ENCODE data around the gene AUTS2. TPM values are rescaled to one million over a fixed set of nuclear protein-coding genes. Genes with fewer than 3 reads are reported as not detected.

AUTS2 gene
- total RNA-seq, 1 donor from 2014 or later, result 56.0 TPM

- DNase-seq, result no peak
- intact Hi-C loops (cut with DNase I), result no loop called here
Measured at GRCh38 chr7:69994886-69995542, 396.7 kb downstream of the AUTS2 start.

GRCh38 chr7:69996121-69996520 lies 397.8 kb downstream of the AUTS2 start:
- ATAC-seq (no peak), DNase-seq (no peak)
- H3K4me3 ChIP-seq, result no peak overlapping the region
- no peak for TF ChIP-seq CTCF (IDR thresholded peaks at IDR 0.05)
- H3K4me1 ChIP-seq, result no peaks in the 10 kb centered on the region
- H3K27me3 ChIP-seq, result no peaks in the 10 kb centered on the region
- H3K27ac ChIP-seq, result no peak overlapping the region
- intact Hi-C loops (cut with DNase I), result no loop called here
- no peaks in the 10 kb centered on the region for H3K36me3 ChIP-seq
- H3K9me3 ChIP-seq, result no peaks in the 10 kb centered on the region

More at GRCh38 chr7:69994886-69995542, 396.7 kb downstream of the AUTS2 start:
- no peaks in the 10 kb centered on the region for H3K27me3 ChIP-seq
- ATAC-seq, result no peak
- no peak for TF ChIP-seq CTCF (IDR thresholded peaks at IDR 0.05)
- no peaks in the 10 kb centered on the region for H3K36me3 ChIP-seq
- no peak overlapping the region for H3K4me3 ChIP-seq
- H3K27ac ChIP-seq, result no peak overlapping the region
- no peaks in the 10 kb centered on the region for H3K4me1 ChIP-seq
- H3K9me3 ChIP-seq, result no peaks in the 10 kb centered on the region

GRCh38 chr7:70000737-70001348 lies 402.6 kb downstream of the AUTS2 start:
- ATAC-seq, result no peak
- intact Hi-C loops (cut with DNase I), result no loop called here
- no peaks in the 10 kb centered on the region for H3K4me1 ChIP-seq
- H3K9me3 ChIP-seq, result no peaks in the 10 kb centered on the region
- no peaks in the 10 kb centered on the region for H3K36me3 ChIP-seq
- DNase-seq, result no peak
- no peak overlapping the region for H3K4me3 ChIP-seq
- no peaks in the 10 kb centered on the region for H3K27me3 ChIP-seq
- no peak for TF ChIP-seq CTCF (IDR thresholded peaks at IDR 0.05)
- no peak overlapping the region for H3K27ac ChIP-seq

GRCh38 chr7:70005480-70005879 lies 407.2 kb downstream of the AUTS2 start:
- intact Hi-C loops (cut with DNase I), result no loop called here
- H3K9me3 ChIP-seq, result no peaks in the 10 kb centered on the region
- ATAC-seq (no peak), DNase-seq (no peak)
- no peaks in the 10 kb centered on the region for H3K4me1 ChIP-seq
- no peak overlapping the region for H3K27ac ChIP-seq
- TF ChIP-seq CTCF (IDR thresholded peaks at IDR 0.05), result no peak
- no peaks in the 10 kb centered on the region for H3K36me3 ChIP-seq
- no peak overlapping the region for H3K4me3 ChIP-seq
- no peaks in the 10 kb centered on the region for H3K27me3 ChIP-seq

- Histone ChIP-seq H3K4me3 (no peak overlapping the region), H3K36me3 (no peaks in the 10 kb centered on the region), H3K27me3 (no peaks in the 10 kb centered on the region), H3K4me1 (no peaks in the 10 kb centered on the region), H3K27ac (no peak overlapping the region), H3K9me3 (no peaks in the 10 kb centered on the region)
- no peak for DNase-seq
- intact Hi-C loops (cut with DNase I), result no loop called here
- TF ChIP-seq CTCF (IDR thresholded peaks at IDR 0.05), result no peak
- ATAC-seq, result no peak
Measured at GRCh38 chr7:70005891-70006260, 407.6 kb downstream of the AUTS2 start.
